ENCODE measurements around the gene PPM1H.

PPM1H gene

GRCh38 chr12:62841846-62842245, 93.1 kb downstream of the PPM1H start:
- TF ChIP-seq ZFX (IDR thresholded peaks at IDR 0.05): no peak
- TF ChIP-seq CTCF (conservative IDR thresholded peaks at IDR 0.05): no peak
- no peak overlapping the region for H3K27ac ChIP-seq

GRCh38 chr12:62840806-62841205, 94.1 kb downstream of the PPM1H start:
- H3K27ac ChIP-seq: peak overlapping the region; percentile 38; the same call in 1 of the 2 replicates
- TF ChIP-seq ZFX (IDR thresholded peaks at IDR 0.05): no peak
- no peak for TF ChIP-seq CTCF (conservative IDR thresholded peaks at IDR 0.05)

GRCh38 chr12:62839869-62840660, 94.9 kb downstream of the PPM1H start:
- no peak overlapping the region for H3K27ac ChIP-seq
- TF ChIP-seq CTCF (conservative IDR thresholded peaks at IDR 0.05) (no peak), ZFX (IDR thresholded peaks at IDR 0.05) (no peak)

- H3K27ac ChIP-seq: no peak overlapping the region
- TF ChIP-seq ZFX (IDR thresholded peaks at IDR 0.05): no peak
- no peak for TF ChIP-seq CTCF (conservative IDR thresholded peaks at IDR 0.05)
These were observed 99.9 kb downstream of the PPM1H start for GRCh38 chr12:62834971-62835547.

- no peak overlapping the region for H3K27ac ChIP-seq
- no peak for TF ChIP-seq ZFX (IDR thresholded peaks at IDR 0.05)
- TF ChIP-seq CTCF (conservative IDR thresholded peaks at IDR 0.05): no peak
These were observed 100.5 kb downstream of the PPM1H start for GRCh38 chr12:62834406-62834805.

- TF ChIP-seq ZFX (IDR thresholded peaks at IDR 0.05) (no peak), CTCF (conservative IDR thresholded peaks at IDR 0.05) (no peak)
- H3K27ac ChIP-seq: no peak overlapping the region
These were observed 101.3 kb downstream of the PPM1H start for GRCh38 chr12:62833634-62834033.

GRCh38 chr12:62832558-62832957, 102.4 kb downstream of the PPM1H start:
- TF ChIP-seq ZFX (IDR thresholded peaks at IDR 0.05) (no peak), CTCF (conservative IDR thresholded peaks at IDR 0.05) (no peak)
- no peak overlapping the region for H3K27ac ChIP-seq

Data from C4-2B (cell line).